Measurements from ENCODE around the gene TNRC6B.
"Not testable (repeated sequence)": the region's sequence is repeated elsewhere in the genome, so short reads cannot be mapped to it uniquely, and the experiment has no call there.

The TNRC6B gene

DNA sequence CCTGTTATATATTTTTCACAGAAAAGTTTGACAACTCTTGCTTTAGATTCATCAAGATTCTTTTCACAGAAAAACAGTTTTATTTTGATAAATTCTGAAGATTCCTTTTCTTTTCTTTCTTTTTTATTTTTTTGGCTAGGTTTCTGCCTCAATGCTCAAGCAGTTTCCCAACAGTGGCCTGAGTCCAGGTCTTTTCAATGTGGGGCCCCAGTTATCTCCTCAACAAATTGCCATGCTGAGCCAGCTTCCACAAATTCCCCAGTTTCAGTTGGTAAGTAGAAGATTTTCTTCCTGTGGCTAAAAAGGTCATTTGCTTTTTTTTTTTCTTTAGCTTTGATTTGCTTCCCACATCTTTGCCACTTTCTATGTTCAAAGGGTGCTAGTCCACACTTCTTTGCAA is 122.6 kb downstream of the TNRC6B start:
- DNase-seq = no peak

- peak in 1 of 2 donors; percentile 10 for DNase-seq
Measured at GRCh38 chr22:40300884-40301672, 123.4 kb downstream of the TNRC6B start.

DNA sequence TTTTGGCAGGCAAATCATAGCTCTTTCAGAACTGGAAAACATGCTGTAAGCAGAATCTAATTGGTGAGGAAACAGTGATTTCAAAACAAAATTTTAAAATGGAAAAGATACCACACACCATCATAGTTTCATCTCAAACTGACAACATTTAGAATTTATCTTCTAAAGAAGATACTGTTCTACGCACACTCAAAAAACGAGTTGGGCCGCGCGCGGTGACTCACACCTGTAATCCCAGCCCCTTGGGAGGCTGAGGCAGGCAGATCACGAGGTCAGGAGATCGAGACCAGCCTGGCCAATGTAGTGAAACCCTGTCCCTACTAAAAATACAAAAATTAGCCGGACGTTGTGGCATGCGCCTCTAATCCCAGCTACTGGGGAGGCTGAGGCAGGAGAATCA is 124.4 kb downstream of the TNRC6B start:
- DNase-seq = no peak

GRCh38 chr22:40305625-40306024 is 127.9 kb downstream of the TNRC6B start:
- DNase-seq = no peak

GRCh38 chr22:40308999-40309573 is 131.4 kb downstream of the TNRC6B start:
- DNase-seq = no peak

GRCh38 chr22:40309631-40310030 is 131.9 kb downstream of the TNRC6B start:
- no peak for DNase-seq

DNA sequence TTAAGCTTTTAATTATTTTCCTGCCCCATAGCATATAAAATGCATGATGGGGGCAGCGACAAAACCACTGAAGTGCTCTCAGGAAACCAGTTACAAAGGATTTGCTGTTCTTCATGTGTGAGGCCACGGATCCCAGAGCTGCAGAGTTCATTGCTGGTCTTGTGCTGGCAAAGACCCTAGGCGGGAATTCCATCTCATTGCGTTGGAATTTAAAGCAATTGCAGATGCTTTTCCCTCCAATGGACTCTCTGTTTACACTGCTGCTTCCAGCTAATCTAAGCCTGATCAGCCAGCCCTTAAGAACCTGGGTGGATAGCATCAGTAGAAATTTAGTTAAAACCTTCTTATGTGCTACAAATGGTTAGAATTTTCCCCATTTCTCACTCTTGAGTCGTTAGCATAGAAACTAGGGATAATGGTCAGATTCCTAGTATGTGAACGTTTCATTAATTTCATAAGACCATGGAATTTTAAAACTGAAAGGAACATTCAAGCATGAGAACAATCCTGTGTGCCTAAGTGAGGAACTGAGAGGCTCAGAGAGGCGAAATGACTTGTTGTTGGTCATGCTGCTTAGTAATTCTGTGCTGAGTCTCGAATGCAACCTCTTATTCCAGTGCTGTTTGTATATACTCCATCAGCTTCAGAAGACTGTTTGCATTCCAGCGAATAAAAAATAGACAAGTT is 132.5 kb downstream of the TNRC6B start:
- DNase-seq = no peak

DNA sequence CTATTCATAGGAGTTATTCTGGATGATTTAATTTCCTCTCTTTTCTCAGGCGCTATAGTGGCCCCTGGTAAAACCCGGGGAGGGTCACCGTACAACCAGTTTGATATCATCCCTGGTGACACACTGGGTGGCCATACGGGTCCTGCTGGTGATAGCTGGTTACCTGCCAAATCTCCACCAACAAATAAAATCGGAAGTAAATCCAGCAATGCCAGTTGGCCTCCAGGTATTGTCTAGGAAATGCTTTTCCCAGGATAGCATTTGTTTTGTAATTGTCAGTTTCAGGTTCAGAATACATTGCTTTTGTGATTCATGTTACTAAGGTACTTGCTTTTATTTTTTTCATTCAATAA is 133.0 kb downstream of the TNRC6B start:
- no peak for DNase-seq

- DNase-seq = not testable (repeated sequence)
Measured at GRCh38 chr22:40311646-40312045, 133.9 kb downstream of the TNRC6B start.

- no peak for DNase-seq
Measured at GRCh38 chr22:40312050-40312449, 134.3 kb downstream of the TNRC6B start.

DNA sequence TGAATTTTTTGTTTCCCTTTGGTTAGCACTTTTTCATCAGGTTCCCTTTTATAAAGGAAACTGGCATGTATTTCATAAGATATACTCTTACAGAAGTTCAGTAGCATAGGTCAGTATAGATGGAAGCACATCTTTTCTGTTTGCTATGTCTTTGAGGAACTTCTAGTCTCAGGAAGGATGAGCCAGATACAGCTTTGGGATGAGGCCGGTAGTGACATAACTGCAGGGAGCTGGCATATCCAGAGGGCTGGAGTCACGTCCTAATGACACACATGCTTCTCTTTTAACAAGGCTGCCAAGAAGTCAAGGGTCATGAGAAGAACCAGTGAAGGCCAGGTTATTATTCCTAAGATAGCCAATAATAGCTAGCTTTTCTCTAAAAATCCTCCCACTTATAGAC is 135.3 kb downstream of the TNRC6B start:
- no peak for DNase-seq

DNA sequence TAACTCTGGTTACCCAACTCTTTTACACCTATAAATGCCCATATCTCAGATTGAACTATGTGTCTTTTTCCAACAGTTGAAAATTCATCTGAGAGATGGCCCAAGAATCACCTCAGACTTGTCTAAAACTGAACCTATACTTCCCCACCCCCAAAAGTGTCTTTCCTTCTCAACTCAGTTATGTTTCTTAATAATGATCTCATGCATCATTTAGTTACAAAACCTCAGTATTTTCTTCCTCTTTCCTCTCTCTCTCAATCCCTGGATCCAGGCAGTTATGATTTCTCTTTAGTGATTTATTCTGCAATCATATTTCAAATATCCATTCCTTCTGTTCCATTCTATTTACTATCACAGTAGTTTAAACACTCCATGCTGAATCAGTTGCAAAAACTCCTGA is 136.3 kb downstream of the TNRC6B start:
- no peak for DNase-seq

- DNase-seq = no peak
Measured at GRCh38 chr22:40320687-40321086, 143.0 kb downstream of the TNRC6B start.

DNA sequence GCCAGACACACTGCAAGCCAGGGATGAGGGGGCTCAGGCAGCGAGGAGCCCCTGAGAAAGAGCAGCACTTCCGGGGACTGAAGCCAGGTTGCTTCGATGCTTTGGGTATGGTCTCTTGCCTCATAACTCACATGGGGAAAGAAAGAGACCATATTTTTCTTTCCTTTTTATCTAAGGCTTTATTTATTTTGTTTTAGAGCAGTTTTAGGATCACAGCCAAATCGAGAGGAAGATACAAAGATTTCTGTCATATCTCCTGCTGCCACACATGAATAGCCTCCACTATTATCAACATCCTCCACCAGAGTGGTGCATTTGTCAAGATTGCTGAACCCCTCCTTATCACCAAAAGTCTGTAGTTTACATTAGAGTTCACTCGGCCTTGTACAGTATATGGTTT is 144.3 kb downstream of the TNRC6B start:
- DNase-seq = no peak

- DNase-seq = no peak
Measured at GRCh38 chr22:40322818-40323447, 145.2 kb downstream of the TNRC6B start.

GRCh38 chr22:40323681-40324171 is 146.0 kb downstream of the TNRC6B start:
- no peak for DNase-seq

GRCh38 chr22:40324468-40325305 is 147.0 kb downstream of the TNRC6B start:
- DNase-seq = no peak

- no peak for DNase-seq
Measured at GRCh38 chr22:40325315-40325714, 147.6 kb downstream of the TNRC6B start.

- no peak for DNase-seq
Measured at GRCh38 chr22:40326905-40327735, 149.4 kb downstream of the TNRC6B start.

DNA sequence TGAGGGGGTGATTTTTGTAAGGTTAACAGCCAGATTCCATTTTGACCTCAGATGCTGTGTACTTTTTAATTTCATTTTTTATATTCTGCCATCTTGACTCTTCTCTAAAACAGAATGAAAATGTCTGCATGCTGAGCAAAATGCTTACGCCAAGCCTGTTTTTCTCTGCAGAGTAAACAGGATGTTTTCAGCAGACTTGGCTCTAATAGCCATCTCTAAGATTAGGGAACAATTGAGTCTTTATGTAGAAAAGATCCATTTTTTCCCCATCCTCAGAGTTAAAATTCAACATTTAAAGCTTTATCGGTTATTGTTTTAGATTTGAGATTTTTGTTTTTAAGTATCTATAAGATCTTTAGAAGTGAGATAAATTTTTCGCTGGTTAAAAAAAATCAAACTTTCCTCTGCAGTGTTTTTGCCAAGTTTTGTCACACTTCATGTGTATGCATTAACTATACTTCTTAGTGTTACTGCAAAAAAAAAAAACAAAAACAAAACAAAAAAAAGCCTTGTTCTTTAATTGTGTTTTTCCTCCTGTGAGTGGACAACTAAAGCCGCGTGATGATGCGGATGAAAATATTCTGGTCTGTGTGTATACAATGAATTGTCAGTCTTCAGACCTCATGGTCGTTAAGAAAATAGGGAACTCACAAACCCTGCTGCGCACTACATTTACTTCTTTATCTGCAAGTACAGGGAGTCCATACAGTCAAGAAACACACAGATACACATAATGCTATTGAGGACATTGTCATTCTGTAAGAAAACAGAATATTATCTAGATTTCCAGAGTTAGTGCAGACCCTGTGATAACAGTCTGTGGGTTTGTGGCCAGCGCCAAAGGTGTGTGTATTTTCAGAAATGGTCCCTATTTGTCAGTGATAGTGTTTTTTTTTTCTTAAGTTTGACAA is 151.1 kb downstream of the TNRC6B start:
- DNase-seq = peak in 1 of 2 donors; percentile 29
